ENCODE data around the gene OPN1SW. TPM values are rescaled to one million over a fixed set of nuclear protein-coding genes. Genes with fewer than 3 reads are reported as not detected.

Gene OPN1SW
- total and polyA plus RNA-seq, 9 of the 15 experiments (the other 6 are each of a cell fraction or from before 2014, with no cell fraction given) = 0.84 to 1.0 TPM; not detected in 7

DNA sequence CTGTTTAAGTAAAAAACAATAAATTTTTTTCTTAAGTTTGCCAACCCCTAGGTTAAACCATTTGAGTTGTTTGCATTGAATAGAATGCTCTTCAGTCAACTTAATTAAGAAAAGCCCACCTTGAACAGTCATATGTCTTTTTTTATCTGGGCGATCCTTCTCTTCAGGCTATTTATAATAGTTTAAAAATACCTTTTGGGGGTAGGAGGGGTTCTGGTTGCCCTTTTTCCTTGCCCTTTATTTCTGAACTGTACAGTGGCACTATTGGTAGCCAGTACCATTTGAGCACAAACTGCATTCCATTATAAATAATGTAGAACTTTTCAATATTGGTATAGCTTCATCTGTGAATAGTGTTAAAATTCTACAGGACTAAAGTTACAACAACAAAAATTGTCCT, 23.3 kb downstream of the OPN1SW start (continued):
- TF ChIP-seq, protein P1, sequence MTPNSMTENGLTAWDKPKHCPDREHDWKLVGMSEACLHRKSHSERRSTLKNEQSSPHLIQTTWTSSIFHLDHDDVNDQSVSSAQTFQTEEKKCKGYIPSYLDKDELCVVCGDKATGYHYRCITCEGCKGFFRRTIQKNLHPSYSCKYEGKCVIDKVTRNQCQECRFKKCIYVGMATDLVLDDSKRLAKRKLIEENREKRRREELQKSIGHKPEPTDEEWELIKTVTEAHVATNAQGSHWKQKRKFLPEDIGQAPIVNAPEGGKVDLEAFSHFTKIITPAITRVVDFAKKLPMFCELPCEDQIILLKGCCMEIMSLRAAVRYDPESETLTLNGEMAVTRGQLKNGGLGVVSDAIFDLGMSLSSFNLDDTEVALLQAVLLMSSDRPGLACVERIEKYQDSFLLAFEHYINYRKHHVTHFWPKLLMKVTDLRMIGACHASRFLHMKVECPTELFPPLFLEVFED (CRISPR knock-in tag; conservative IDR thresholded peaks at IDR 0.05) = no peak
- TF ChIP-seq SAP30 (IDR thresholded peaks at IDR 0.05; ENCODE audit: borderline replicate concordance, insufficient read depth, low read depth, low read length, poor library complexity, severe bottlenecking) = no peak
- TF ChIP-seq, protein P2, sequence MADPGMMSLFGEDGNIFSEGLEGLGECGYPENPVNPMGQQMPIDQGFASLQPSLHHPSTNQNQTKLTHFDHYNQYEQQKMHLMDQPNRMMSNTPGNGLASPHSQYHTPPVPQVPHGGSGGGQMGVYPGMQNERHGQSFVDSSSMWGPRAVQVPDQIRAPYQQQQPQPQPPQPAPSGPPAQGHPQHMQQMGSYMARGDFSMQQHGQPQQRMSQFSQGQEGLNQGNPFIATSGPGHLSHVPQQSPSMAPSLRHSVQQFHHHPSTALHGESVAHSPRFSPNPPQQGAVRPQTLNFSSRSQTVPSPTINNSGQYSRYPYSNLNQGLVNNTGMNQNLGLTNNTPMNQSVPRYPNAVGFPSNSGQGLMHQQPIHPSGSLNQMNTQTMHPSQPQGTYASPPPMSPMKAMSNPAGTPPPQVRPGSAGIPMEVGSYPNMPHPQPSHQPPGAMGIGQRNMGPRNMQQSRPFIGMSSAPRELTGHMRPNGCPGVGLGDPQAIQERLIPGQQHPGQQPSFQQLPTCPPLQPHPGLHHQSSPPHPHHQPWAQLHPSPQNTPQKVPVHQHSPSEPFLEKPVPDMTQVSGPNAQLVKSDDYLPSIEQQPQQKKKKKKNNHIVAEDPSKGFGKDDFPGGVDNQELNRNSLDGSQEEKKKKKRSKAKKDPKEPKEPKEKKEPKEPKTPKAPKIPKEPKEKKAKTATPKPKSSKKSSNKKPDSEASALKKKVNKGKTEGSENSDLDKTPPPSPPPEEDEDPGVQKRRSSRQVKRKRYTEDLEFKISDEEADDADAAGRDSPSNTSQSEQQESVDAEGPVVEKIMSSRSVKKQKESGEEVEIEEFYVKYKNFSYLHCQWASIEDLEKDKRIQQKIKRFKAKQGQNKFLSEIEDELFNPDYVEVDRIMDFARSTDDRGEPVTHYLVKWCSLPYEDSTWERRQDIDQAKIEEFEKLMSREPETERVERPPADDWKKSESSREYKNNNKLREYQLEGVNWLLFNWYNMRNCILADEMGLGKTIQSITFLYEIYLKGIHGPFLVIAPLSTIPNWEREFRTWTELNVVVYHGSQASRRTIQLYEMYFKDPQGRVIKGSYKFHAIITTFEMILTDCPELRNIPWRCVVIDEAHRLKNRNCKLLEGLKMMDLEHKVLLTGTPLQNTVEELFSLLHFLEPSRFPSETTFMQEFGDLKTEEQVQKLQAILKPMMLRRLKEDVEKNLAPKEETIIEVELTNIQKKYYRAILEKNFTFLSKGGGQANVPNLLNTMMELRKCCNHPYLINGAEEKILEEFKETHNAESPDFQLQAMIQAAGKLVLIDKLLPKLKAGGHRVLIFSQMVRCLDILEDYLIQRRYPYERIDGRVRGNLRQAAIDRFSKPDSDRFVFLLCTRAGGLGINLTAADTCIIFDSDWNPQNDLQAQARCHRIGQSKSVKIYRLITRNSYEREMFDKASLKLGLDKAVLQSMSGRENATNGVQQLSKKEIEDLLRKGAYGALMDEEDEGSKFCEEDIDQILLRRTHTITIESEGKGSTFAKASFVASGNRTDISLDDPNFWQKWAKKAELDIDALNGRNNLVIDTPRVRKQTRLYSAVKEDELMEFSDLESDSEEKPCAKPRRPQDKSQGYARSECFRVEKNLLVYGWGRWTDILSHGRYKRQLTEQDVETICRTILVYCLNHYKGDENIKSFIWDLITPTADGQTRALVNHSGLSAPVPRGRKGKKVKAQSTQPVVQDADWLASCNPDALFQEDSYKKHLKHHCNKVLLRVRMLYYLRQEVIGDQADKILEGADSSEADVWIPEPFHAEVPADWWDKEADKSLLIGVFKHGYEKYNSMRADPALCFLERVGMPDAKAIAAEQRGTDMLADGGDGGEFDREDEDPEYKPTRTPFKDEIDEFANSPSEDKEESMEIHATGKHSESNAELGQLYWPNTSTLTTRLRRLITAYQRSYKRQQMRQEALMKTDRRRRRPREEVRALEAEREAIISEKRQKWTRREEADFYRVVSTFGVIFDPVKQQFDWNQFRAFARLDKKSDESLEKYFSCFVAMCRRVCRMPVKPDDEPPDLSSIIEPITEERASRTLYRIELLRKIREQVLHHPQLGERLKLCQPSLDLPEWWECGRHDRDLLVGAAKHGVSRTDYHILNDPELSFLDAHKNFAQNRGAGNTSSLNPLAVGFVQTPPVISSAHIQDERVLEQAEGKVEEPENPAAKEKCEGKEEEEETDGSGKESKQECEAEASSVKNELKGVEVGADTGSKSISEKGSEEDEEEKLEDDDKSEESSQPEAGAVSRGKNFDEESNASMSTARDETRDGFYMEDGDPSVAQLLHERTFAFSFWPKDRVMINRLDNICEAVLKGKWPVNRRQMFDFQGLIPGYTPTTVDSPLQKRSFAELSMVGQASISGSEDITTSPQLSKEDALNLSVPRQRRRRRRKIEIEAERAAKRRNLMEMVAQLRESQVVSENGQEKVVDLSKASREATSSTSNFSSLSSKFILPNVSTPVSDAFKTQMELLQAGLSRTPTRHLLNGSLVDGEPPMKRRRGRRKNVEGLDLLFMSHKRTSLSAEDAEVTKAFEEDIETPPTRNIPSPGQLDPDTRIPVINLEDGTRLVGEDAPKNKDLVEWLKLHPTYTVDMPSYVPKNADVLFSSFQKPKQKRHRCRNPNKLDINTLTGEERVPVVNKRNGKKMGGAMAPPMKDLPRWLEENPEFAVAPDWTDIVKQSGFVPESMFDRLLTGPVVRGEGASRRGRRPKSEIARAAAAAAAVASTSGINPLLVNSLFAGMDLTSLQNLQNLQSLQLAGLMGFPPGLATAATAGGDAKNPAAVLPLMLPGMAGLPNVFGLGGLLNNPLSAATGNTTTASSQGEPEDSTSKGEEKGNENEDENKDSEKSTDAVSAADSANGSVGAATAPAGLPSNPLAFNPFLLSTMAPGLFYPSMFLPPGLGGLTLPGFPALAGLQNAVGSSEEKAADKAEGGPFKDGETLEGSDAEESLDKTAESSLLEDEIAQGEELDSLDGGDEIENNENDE (IDR thresholded peaks at IDR 0.05; ENCODE audit: low read depth, low read length) = no peak

Data from K562 (cell line).